Stimulated activated CD4-positive, alpha-beta T cell treated with anti-CD3 and anti-CD28 coated beads, Interleukin-4, amount 100 ng/mL, for 48 hours (primary cell): ENCODE measurements around the gene CEACAM8.
"Not testable (repeated sequence)": the region's sequence is repeated elsewhere in the genome, so short reads cannot be mapped to it uniquely, and the experiment has no call there.

Experiments
- DNase-seq, 2 donors: peaks; one replicate each; pipeline ENCODE4 v3.0.0-alpha.2; 2020; ENCODE audit warnings: low read depth in 2 of 2

Gene CEACAM8

DNA sequence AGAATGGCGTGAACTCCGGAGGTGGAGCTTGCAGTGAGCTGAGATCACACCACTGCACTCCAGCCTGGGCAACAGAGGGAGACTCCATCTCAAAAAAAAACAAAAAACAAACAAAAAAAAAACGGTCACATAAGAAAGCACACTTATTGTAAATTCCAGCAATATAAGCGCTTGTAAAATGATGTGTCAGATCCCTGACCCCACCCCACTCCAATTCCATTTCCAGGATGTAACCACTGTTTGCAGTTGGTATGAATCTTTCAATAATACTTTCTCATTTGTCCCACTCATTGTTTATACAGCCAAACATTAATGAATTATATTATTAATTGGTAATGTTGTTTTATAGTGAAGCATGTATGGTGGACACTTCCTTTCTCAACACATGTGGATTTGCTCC lies 50.6 kb downstream of the CEACAM8 start:
- no peak for DNase-seq

DNA sequence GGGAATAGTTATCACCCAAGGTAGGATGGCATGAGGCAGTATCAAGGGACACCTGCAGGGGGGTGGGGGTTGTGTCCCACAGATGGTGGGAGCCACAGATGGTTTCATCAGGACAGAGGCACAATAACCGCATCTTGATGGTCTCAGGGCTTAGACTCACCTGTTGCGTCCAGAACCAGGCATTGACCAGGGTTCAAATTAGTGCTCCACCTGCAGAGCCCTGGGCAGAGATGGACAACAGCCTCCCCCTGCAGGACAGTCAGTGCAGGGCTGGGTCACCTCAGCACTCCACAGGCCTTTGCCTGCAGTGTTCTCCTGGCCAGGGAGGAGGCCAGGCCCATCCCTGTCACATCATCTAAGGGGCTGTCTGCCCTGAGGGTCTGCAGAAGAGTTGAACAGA lies 51.9 kb downstream of the CEACAM8 start:
- DNase-seq, result no peak

- DNase-seq, result no peak
These were observed 54.6 kb downstream of the CEACAM8 start for GRCh38 chr19:42540071-42540553.

- no peak for DNase-seq
These were observed 55.6 kb downstream of the CEACAM8 start for GRCh38 chr19:42538841-42539709.

DNA sequence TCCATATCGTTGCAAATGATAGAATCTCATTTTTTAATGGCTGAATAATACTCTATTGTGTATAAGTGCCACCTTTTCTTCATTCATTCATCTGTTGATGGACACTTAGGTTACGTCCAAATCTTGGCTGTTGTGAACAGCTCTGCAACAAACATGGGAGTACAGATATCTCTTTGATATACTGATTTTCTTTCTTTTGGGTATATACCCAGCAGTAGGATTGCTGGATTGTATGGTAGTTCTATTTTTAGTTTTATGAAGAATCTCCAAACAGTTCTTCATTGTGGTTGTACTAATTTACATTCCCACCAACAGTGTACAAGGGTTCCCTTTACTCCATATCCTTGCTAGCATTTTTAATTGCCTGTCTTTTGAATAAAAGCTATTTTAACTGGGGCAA lies 59.4 kb downstream of the CEACAM8 start:
- DNase-seq, result not testable (repeated sequence)

DNA sequence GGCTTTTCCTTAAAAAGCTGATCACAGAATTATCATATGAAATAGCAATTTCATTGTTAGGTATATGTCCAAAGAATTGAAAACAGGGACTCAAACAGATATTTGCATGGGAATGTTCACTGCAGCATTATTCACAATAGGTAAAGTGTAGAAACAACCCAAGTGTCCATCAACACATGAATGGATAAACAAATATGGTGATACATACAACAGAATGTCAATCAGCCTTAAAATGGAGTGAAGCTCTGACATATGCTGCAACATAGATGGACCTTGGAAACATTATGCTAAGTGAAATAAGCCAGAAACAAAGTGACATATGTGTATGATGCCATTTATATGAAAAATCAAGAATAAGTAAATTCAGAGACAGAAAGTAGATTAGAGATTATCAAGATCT lies 60.3 kb downstream of the CEACAM8 start:
- no peak for DNase-seq

DNA sequence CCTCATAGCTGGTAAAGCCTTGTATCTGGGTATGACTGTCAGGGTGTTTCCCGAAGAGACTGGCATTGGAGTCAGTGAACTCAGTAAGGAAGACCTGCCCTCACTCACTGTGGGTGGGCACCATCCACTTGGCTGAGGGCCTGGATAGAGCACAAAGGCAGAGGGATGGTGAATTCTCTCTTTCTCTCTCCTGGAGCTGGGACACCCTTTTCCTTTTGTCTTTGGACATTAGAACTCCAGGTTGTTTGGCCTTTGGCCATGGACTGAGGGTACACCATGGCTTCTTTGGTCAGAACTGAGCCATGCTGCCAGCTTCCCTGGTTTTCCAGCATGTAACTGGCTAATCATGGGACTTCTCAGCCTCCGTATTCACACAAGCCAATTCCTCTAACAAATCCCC lies 61.8 kb downstream of the CEACAM8 start:
- no peak for DNase-seq

DNA sequence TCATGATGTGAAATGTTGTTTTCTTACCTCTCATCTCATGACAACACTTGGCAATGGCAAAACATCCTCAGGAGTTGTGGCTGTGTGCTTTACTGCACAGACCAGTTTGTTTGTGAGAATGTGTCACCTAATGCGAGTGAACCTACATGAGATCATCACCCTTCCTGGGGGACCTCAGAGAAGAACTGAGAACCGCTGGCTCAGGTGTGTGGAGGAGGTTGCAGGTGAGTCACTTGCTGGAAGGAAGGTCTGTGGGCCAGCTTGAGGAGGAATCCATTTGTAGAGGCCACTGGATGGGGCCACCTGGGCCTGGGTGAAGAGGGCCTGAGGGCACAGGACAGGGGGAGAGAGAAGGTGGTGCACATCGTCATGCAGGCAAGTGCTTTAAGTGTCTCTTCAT lies 63.4 kb downstream of the CEACAM8 start:
- no peak for DNase-seq
